ENCODE data around the gene POLR3H. TPM values are rescaled to one million over a fixed set of nuclear protein-coding genes. Genes with fewer than 3 reads are reported as not detected.

Gene POLR3H
- total RNA-seq, 4 donors from 2014 or later, result 17.7 to 27.0 (median 23.4) TPM

DNA sequence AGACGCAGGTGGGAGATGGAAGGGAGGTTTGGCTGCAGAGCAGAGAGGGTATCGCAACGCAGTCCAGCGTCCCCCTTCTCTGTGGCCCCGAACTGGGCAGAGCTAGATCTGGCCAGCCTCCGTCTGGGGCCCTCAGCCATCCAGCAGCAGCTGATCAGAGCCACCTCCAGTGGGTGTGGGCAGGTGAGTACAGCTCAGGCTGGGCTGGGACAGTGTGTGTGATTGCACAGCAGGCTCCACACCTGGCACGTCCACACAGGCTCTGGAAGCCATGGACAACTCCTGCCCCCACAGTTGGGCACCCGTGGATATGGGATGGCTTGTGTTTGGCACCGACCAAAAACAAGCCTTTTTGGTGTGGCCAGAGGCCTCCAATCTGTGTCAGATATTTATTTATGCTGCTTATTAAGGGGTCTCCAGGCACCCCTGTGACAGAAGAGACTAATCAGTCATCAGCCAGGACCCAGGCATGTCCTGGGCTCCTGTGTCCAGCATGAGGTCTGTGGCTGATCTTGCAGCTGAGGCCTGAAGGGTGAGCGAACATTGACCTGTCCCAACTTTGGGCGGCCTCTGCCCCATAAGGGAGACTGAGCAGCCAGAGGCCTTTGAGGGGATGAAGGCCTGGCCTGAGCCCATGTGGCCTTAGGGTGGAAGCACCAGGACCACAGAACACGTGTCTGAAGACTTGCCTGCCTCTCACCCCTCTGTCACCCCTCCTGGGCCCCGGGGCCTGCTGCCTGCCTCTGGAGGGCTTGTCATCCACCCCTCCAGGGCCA, 18.6 kb downstream of the POLR3H start:
- no peaks in the 10 kb centered on the region for H3K27me3 ChIP-seq
- peaks cover 0 to 74% of the 10 kb centered on the region in 2 donors for H3K36me3 ChIP-seq
- 77% methylated on average over 7 of the region's 13 CpGs; no CpG with 5 or more reads in 1 of the 2 donors for WGBS, 2 donors (ENCODE audit: low coverage in 1 of 2)
- TF ChIP-seq, protein P1, sequence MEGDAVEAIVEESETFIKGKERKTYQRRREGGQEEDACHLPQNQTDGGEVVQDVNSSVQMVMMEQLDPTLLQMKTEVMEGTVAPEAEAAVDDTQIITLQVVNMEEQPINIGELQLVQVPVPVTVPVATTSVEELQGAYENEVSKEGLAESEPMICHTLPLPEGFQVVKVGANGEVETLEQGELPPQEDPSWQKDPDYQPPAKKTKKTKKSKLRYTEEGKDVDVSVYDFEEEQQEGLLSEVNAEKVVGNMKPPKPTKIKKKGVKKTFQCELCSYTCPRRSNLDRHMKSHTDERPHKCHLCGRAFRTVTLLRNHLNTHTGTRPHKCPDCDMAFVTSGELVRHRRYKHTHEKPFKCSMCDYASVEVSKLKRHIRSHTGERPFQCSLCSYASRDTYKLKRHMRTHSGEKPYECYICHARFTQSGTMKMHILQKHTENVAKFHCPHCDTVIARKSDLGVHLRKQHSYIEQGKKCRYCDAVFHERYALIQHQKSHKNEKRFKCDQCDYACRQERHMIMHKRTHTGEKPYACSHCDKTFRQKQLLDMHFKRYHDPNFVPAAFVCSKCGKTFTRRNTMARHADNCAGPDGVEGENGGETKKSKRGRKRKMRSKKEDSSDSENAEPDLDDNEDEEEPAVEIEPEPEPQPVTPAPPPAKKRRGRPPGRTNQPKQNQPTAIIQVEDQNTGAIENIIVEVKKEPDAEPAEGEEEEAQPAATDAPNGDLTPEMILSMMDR (IDR thresholded peaks at IDR 0.05), result no peak
- TF ChIP-seq POLR2AphosphoS5 (IDR thresholded peaks at IDR 0.05), result no peak
- no peak for TF ChIP-seq EP300 (IDR thresholded peaks at IDR 0.05)
- peak overlapping the region; percentile 91 to 97 (median 93) for H3K27ac ChIP-seq
- H3K4me1 ChIP-seq, result peaks cover 7 to 50% (median 31%) of the 10 kb centered on the region in 3 donors
- no peak overlapping the region for H3K4me3 ChIP-seq
- no peaks in the 10 kb centered on the region for H3K9me3 ChIP-seq
- ATAC-seq, result no peak

DNA sequence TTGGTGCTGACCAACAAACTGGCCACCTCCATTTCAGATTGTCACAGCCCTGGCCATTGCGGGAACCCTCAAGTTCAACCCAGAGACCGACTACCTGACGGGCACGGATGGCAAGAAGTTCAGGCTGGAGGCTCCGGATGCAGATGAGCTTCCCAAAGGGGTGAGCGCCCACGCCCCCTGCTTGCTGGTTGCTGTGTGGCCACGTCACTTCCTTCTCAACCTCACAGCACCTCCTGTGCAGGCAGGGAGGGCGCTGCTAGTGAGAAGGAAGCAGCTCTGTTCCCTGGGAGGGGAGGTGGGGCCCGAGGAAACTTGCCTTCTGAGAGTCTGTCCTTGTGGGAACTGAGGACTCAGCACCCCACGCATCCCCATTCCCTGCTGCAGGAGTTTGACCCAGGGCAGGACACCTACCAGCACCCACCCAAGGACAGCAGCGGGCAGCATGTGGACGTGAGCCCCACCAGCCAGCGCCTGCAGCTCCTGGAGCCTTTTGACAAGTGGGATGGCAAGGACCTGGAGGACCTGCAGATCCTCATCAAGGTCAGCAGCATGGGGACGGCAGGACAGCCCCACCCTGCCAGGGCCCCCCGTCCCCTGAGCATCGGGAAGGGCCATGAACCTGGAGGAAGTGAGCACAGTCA, 19.3 kb downstream of the POLR3H start:
- Histone ChIP-seq H3K27ac (peak overlapping the region; percentile 91 to 97 (median 93)), H3K4me3 (no peak overlapping the region), H3K36me3 (peaks cover 0 to 74% of the 10 kb centered on the region in 2 donors), H3K9me3 (no peaks in the 10 kb centered on the region), H3K4me1 (peaks cover 7 to 50% (median 31%) of the 10 kb centered on the region in 3 donors), H3K27me3 (no peaks in the 10 kb centered on the region)
- 74 to 90% methylated on average over 2 to 3 of the region's 17 CpGs for WGBS, 2 donors (ENCODE audit: low coverage in 1 of 2)
- TF ChIP-seq POLR2AphosphoS5 (IDR thresholded peaks at IDR 0.05) (peak; percentile 5), EP300 (IDR thresholded peaks at IDR 0.05) (no peak), POLR2A (IDR thresholded peaks at IDR 0.05) (no peak)
- TF ChIP-seq, protein P1 (IDR thresholded peaks at IDR 0.05), result no peak
- no peak for ATAC-seq

DNA sequence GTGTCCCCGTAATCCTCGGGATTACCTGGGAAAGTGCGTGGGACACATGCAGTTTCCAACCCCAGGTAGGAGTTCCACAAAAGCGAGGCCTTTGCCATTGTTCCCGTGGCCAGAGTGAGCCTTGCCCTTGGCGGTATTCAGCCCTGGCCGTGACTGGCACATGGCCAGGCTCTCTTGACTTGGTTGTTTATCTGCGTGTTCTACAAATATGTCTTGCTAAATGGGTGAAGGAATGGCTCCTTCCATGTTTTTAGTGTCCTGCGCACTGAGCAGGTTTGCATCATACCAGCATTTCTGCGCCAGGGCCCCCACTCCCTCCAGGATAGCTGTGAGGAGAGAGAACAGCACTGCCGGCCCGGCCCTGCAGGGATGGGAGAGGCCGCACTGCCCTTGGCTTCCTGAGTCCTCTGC, 20.0 kb downstream of the POLR3H start:
- H3K9me3 ChIP-seq, result no peaks in the 10 kb centered on the region
- TF ChIP-seq EP300 (IDR thresholded peaks at IDR 0.05) (no peak), POLR2A (IDR thresholded peaks at IDR 0.05) (peak in 1 of 2 donors; percentile 8), POLR2AphosphoS5 (IDR thresholded peaks at IDR 0.05) (peak; percentile 85)
- TF ChIP-seq, protein P1 (IDR thresholded peaks at IDR 0.05), result peak in 2 of 4 experiments; percentile 19 to 42
- peaks cover 0 to 75% of the 10 kb centered on the region in 2 donors for H3K36me3 ChIP-seq
- H3K27me3 ChIP-seq, result no peaks in the 10 kb centered on the region
- WGBS, 2 donors (ENCODE audit: low coverage in 1 of 2), result 26 to 28% methylated on average over 6 to 9 of the region's 13 CpGs
- peak; percentile 87 for ATAC-seq
- H3K27ac ChIP-seq, result peak overlapping the region; percentile 91 to 97 (median 93)
- peaks cover 7 to 50% (median 31%) of the 10 kb centered on the region in 3 donors for H3K4me1 ChIP-seq
- no peak overlapping the region for H3K4me3 ChIP-seq

DNA sequence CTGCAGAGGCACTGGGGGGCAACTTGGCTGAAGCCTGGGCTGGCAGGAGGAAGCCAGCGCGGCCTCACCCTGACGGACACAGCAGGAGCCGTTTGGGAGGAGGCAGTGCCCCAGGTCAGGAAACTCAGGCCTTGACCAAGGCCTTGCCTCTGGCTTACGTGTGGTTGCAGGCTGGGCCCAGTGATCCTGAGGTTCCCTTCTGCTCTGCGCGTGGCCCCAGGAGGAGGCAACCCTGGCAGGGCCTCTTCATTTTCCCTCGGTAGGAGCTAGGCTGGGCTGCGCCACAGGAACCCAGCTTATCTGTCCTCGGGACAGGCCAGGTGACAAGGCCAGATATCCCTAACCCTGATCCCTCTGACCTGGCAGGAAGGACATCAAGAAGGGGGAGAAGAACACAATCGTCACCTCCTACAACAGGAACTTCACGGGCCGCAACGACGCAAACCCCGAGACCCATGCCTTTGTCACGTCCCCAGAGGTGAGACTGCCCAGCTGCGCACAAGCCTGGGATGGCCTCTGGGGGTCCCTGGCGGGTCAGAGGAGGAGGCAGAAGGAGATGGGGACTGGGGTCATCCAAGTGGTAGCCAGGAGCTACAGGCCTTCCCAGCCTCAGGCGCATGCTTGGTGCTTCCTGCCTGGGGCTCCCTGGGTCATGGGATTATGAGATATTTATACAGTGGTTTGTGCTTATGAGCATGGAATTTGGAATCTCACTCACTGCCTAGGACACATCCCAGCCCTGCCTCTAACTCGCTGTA, 20.6 kb downstream of the POLR3H start:
- no peaks in the 10 kb centered on the region for H3K27me3 ChIP-seq
- H3K9me3 ChIP-seq, result no peaks in the 10 kb centered on the region
- peak overlapping the region; percentile 91 to 97 (median 93) for H3K27ac ChIP-seq
- H3K4me1 ChIP-seq, result peaks cover 7 to 50% (median 31%) of the 10 kb centered on the region in 3 donors
- 82% methylated on average over 5 of the region's 21 CpGs; no CpG with 5 or more reads in 1 of the 2 donors for WGBS, 2 donors (ENCODE audit: low coverage in 1 of 2)
- H3K36me3 ChIP-seq, result peaks cover 0 to 75% of the 10 kb centered on the region in 2 donors
- peak; percentile 75 for ATAC-seq
- no peak overlapping the region for H3K4me3 ChIP-seq
- TF ChIP-seq POLR2A (IDR thresholded peaks at IDR 0.05), result no peak
- TF ChIP-seq, protein P1 (IDR thresholded peaks at IDR 0.05), result peak in 2 of 4 experiments; percentile 5

Data from gastroesophageal sphincter (tissue), 4 donors.